Mesenchymal stem cell (in vitro differentiated cells and primary cell): ENCODE results near the gene IDNK.

Source experiments
- DNase-seq: peaks from one replicate; pipeline ENCODE4 v3.0.0-alpha.2; 2013
- H2AFZ ChIP-seq: one replicate; pipeline ENCODE4 v1.6.1; 2013; ENCODE audit warnings: low read depth, mild to moderate bottlenecking, control low read depth, inconsistent platforms, low read length, moderate library complexity
- H2AK5ac ChIP-seq: 2 replicates; pipeline ENCODE4 v1.6.1; 2013; ENCODE audit warnings: low read length, moderate library complexity, mild to moderate bottlenecking, inconsistent platforms; ENCODE audit not compliant: severe bottlenecking
- H2BK120ac ChIP-seq: one replicate; pipeline ENCODE4 v1.6.1; 2013; ENCODE audit warnings: low read depth, mild to moderate bottlenecking, inconsistent platforms, low read length, moderate library complexity
- H2BK12ac ChIP-seq, 2 experiments: one replicate each; pipeline ENCODE4 v1.6.1; 2013; ENCODE audit warnings: inconsistent platforms in 2 of 2, low read length in 2 of 2, mild to moderate bottlenecking in 2 of 2, moderate library complexity in 2 of 2, control low read depth in 1 of 2
- H2BK15ac ChIP-seq: one replicate; pipeline ENCODE4 v1.6.1; 2013; ENCODE audit warnings: mild to moderate bottlenecking, low read depth, inconsistent platforms; ENCODE audit not compliant: poor library complexity, severe bottlenecking
- H2BK5ac ChIP-seq: 2 replicates; pipeline ENCODE4 v1.6.1; 2013; ENCODE audit warnings: low read depth, mild to moderate bottlenecking, low read length, control low read depth, inconsistent platforms; ENCODE audit not compliant: poor library complexity, severe bottlenecking
- H3K14ac ChIP-seq, 2 experiments: one replicate each; pipeline ENCODE4 v1.6.1; 2013; ENCODE audit warnings: inconsistent platforms in 2 of 2, low read length in 2 of 2, control low read depth in 1 of 2, mild to moderate bottlenecking in 1 of 2, moderate library complexity in 1 of 2
- H3K18ac ChIP-seq, 2 experiments: one replicate each; pipeline ENCODE4 v1.6.1; 2013; ENCODE audit warnings: inconsistent platforms in 2 of 2, low read length in 2 of 2, control low read depth in 1 of 2, low read depth in 1 of 2, mild to moderate bottlenecking in 1 of 2
- H3K23ac ChIP-seq, 2 experiments: one replicate each; pipeline ENCODE4 v1.6.1; 2013; ENCODE audit warnings: inconsistent platforms in 2 of 2, low read length in 2 of 2, mild to moderate bottlenecking in 2 of 2, moderate library complexity in 2 of 2, control low read depth in 1 of 2
- H3K27ac ChIP-seq: 2 replicates; pipeline ENCODE4 v1.5.1; 2013; ENCODE audit warnings: mild to moderate bottlenecking, moderate library complexity, low read length, control low read depth, inconsistent platforms; ENCODE audit not compliant: poor library complexity, severe bottlenecking
- H3K27me3 ChIP-seq, 2 experiments: 2 replicates each; pipeline versions ENCODE4 v1.6.1 to v1.7.0; 2013; ENCODE audit warnings: low read length in 2 of 2, mild to moderate bottlenecking in 2 of 2, moderate library complexity in 2 of 2, control low read depth in 1 of 2, inconsistent platforms in 1 of 2; ENCODE audit not compliant: control insufficient read depth in 1 of 2, insufficient read depth in 1 of 2
- H3K36me3 ChIP-seq, 2 experiments: 2 replicates each; pipeline versions ENCODE4 v1.6.1 to v1.7.0; 2013; ENCODE audit warnings: low read length in 2 of 2, control low read depth in 1 of 2, inconsistent platforms in 1 of 2, low read depth in 1 of 2, mild to moderate bottlenecking in 1 of 2; ENCODE audit not compliant: insufficient read depth in 2 of 2, control insufficient read depth in 1 of 2
- H3K4ac ChIP-seq, 2 experiments: one replicate each; pipeline ENCODE4 v1.6.1; 2013; ENCODE audit warnings: inconsistent platforms in 2 of 2, low read length in 2 of 2, mild to moderate bottlenecking in 2 of 2, moderate library complexity in 2 of 2, control low read depth in 1 of 2, low read depth in 1 of 2
- H3K4me1 ChIP-seq: 2 replicates; pipeline ENCODE4 v1.6.1; 2013; ENCODE audit warnings: low read depth, low read length, control low read depth; ENCODE audit not compliant: control insufficient read depth, insufficient read depth
- H3K4me2 ChIP-seq: 2 replicates; pipeline ENCODE4 v1.6.1; 2013; ENCODE audit warnings: low read length, mild to moderate bottlenecking, inconsistent platforms; ENCODE audit not compliant: poor library complexity, severe bottlenecking
- H3K4me3 ChIP-seq, 2 experiments: 2 replicates each; pipeline versions ENCODE4 v1.5.1 to v1.7.0; 2013; ENCODE audit warnings: low read length in 2 of 2, mild to moderate bottlenecking in 2 of 2, control low read depth in 1 of 2, low read depth in 1 of 2; ENCODE audit not compliant: insufficient read depth in 1 of 2
- H3K79me1 ChIP-seq: replicated peaks from 2 replicates; pipeline ENCODE4 v1.6.1; 2013; ENCODE audit warnings: mild to moderate bottlenecking, control low read depth, low read length, inconsistent platforms; ENCODE audit not compliant: poor library complexity, severe bottlenecking
- H3K9ac ChIP-seq: 2 replicates; pipeline ENCODE4 v1.7.0; 2013; ENCODE audit warnings: mild to moderate bottlenecking, low read length, moderate library complexity
- H3K9me3 ChIP-seq: 2 replicates; pipeline ENCODE4 v1.7.0; 2013; ENCODE audit warnings: mild to moderate bottlenecking, low read length; ENCODE audit not compliant: control insufficient read depth
- H4K8ac ChIP-seq: one replicate; pipeline ENCODE4 v1.6.1; 2013; ENCODE audit warnings: inconsistent platforms, mild to moderate bottlenecking, low read length, moderate library complexity
- H4K91ac ChIP-seq: one replicate; pipeline ENCODE4 v1.6.1; 2013; ENCODE audit warnings: mild to moderate bottlenecking, low read length, inconsistent platforms
- WGBS: methylation state at CpG from one replicate; pipeline ENCODE4 v1.1.7; 2013; ENCODE audit warnings: mixed read lengths; 5-methylcytosine and 5-hydroxymethylcytosine counted together

Gene IDNK

DNA sequence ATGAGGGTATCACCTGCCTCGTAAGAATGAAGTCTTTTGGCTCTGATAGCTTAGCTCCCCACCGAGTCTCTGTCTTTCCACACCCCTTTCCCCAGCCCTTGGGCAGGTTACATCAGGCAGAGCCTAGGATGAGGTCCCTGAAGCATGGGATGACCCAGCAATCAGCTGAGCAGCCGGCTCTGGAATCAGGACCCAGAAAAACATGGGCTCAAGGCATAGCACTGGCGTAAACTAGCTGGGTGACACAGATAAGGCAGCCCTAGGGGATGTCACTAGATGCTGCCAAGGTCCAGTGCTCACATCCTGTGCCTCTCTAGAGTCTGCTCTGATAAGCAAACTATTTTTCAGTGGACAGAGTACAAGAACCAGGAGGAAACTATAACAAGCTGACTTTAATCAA, 26.6 kb downstream of the IDNK start:
- Histone ChIP-seq H2BK15ac (no peak overlapping the region), H2BK120ac (no peak overlapping the region), H2BK5ac (no peak overlapping the region), H3K14ac (no peak overlapping the region), H2AK5ac (no peak overlapping the region), H4K8ac (peak overlapping the region; percentile 20), H3K4ac (no peak overlapping the region), H3K79me1 (peaks cover 15% of the 10 kb centered on the region), H3K4me1 (no peaks in the 10 kb centered on the region), H3K4me3 (no peak overlapping the region), H2BK12ac (no peak overlapping the region), H3K9ac (no peak overlapping the region), H4K91ac (no peak overlapping the region), H3K18ac (no peak overlapping the region), H3K27ac (no peak overlapping the region), H2AFZ (no peak overlapping the region), H3K4me2 (no peak overlapping the region), H3K27me3 (no peaks in the 10 kb centered on the region), H3K23ac (no peak overlapping the region), H3K36me3 (peaks cover 24 to 64% of the 10 kb centered on the region in 2 experiments), H3K9me3 (no peaks in the 10 kb centered on the region)
- no peak for DNase-seq
- WGBS, result 92% methylated on average over 4 of the region's 4 CpGs

- H2BK5ac ChIP-seq, result no peak overlapping the region
- no peak overlapping the region for H2AK5ac ChIP-seq
- H3K36me3 ChIP-seq, result peaks cover 19 to 73% of the 10 kb centered on the region in 2 experiments
- peaks cover 19% of the 10 kb centered on the region for H3K79me1 ChIP-seq
- no peak overlapping the region for H3K18ac ChIP-seq
- H4K91ac ChIP-seq, result no peak overlapping the region
- no peak overlapping the region for H3K4me2 ChIP-seq
- DNase-seq, result no peak
- H4K8ac ChIP-seq, result no peak overlapping the region
- H3K4me3 ChIP-seq, result no peak overlapping the region
- H3K27ac ChIP-seq, result no peak overlapping the region
- H3K14ac ChIP-seq, result no peak overlapping the region
- H3K27me3 ChIP-seq, result no peaks in the 10 kb centered on the region
- no peak overlapping the region for H2BK12ac ChIP-seq
- no peaks in the 10 kb centered on the region for H3K9me3 ChIP-seq
- no peak overlapping the region for H3K4ac ChIP-seq
- H3K9ac ChIP-seq, result no peak overlapping the region
- H2BK120ac ChIP-seq, result no peak overlapping the region
- no peak overlapping the region for H2BK15ac ChIP-seq
- H2AFZ ChIP-seq, result no peak overlapping the region
- no CpG with 5 or more reads among the region's 2 CpGs for WGBS
- no peaks in the 10 kb centered on the region for H3K4me1 ChIP-seq
- H3K23ac ChIP-seq, result no peak overlapping the region
Observed at GRCh38 chr9:83651558-83651957, 28.6 kb downstream of the IDNK start.

GRCh38 chr9:83652433-83652832, 29.5 kb downstream of the IDNK start:
- H3K18ac ChIP-seq, result no peak overlapping the region
- no peak overlapping the region for H3K23ac ChIP-seq
- no peaks in the 10 kb centered on the region for H3K27me3 ChIP-seq
- H3K4me1 ChIP-seq, result no peaks in the 10 kb centered on the region
- DNase-seq, result no peak
- H3K14ac ChIP-seq, result no peak overlapping the region
- WGBS, result 97% methylated on average over 1 of the region's 1 CpG
- no peak overlapping the region for H3K9ac ChIP-seq
- no peaks in the 10 kb centered on the region for H3K9me3 ChIP-seq
- no peak overlapping the region for H3K4me3 ChIP-seq
- no peak overlapping the region for H3K4ac ChIP-seq
- H2BK5ac ChIP-seq, result no peak overlapping the region
- H2BK15ac ChIP-seq, result no peak overlapping the region
- H2BK120ac ChIP-seq, result no peak overlapping the region
- H3K27ac ChIP-seq, result no peak overlapping the region
- peaks cover 23% of the 10 kb centered on the region for H3K79me1 ChIP-seq
- H3K4me2 ChIP-seq, result no peak overlapping the region
- H2AFZ ChIP-seq, result no peak overlapping the region
- H3K36me3 ChIP-seq, result peaks cover 14 to 79% of the 10 kb centered on the region in 2 experiments
- H4K8ac ChIP-seq, result no peak overlapping the region
- H4K91ac ChIP-seq, result no peak overlapping the region
- H2AK5ac ChIP-seq, result no peak overlapping the region
- no peak overlapping the region for H2BK12ac ChIP-seq

GRCh38 chr9:83655433-83655832, 32.5 kb downstream of the IDNK start:
- H4K91ac ChIP-seq, result no peak overlapping the region
- no peak overlapping the region for H3K4me3 ChIP-seq
- H3K4me2 ChIP-seq, result no peak overlapping the region
- H2BK5ac ChIP-seq, result no peak overlapping the region
- no peak overlapping the region for H3K9ac ChIP-seq
- no peak overlapping the region for H2AK5ac ChIP-seq
- H3K4ac ChIP-seq, result no peak overlapping the region
- H2BK12ac ChIP-seq, result no peak overlapping the region
- H3K23ac ChIP-seq, result no peak overlapping the region
- H2BK15ac ChIP-seq, result no peak overlapping the region
- no peak overlapping the region for H4K8ac ChIP-seq
- no peak overlapping the region for H3K14ac ChIP-seq
- WGBS, result no CpG with 5 or more reads among the region's 1 CpG
- no peaks in the 10 kb centered on the region for H3K9me3 ChIP-seq
- H3K79me1 ChIP-seq, result peaks cover 28% of the 10 kb centered on the region
- no peaks in the 10 kb centered on the region for H3K27me3 ChIP-seq
- no peaks in the 10 kb centered on the region for H3K4me1 ChIP-seq
- H3K36me3 ChIP-seq, result peaks cover 4 to 95% of the 10 kb centered on the region in 2 experiments
- H2AFZ ChIP-seq, result no peak overlapping the region
- no peak overlapping the region for H2BK120ac ChIP-seq
- no peak for DNase-seq
- no peak overlapping the region for H3K18ac ChIP-seq
- H3K27ac ChIP-seq, result no peak overlapping the region
